Activated CD8-positive, alpha-beta memory T cell treated with anti-CD3 and anti-CD28 coated beads for 36 hours (primary cell): ENCODE measurements around the gene CCDC178. TPM values are rescaled to one million over a fixed set of nuclear protein-coding genes. Genes with fewer than 3 reads are reported as not detected.

Source experiments
- CTCF ChIA-PET: fragments of 350-600 bp; sonication (Branson Sonifier 250); formaldehyde crosslinking; loops from one replicate; lab custom pipeline; 2021; ENCODE audit warnings: antibody characterized with exemption; lab: Charles Lee
- POLR2A ChIA-PET: fragments of 350-600 bp; sonication (Branson Sonifier 250); formaldehyde crosslinking; loops from one replicate; lab custom pipeline; 2021; ENCODE audit warnings: antibody characterized with exemption; lab: Charles Lee
- total RNA-seq, 2 experiments: library from RNA; stranded (reverse); gene quantifications; one replicate each; pipeline ENCODE4 v1.2.3, GENCODE V29; 2021

The CCDC178 gene
- total RNA-seq, 2 experiments from 2014 or later = not detected

DNA sequence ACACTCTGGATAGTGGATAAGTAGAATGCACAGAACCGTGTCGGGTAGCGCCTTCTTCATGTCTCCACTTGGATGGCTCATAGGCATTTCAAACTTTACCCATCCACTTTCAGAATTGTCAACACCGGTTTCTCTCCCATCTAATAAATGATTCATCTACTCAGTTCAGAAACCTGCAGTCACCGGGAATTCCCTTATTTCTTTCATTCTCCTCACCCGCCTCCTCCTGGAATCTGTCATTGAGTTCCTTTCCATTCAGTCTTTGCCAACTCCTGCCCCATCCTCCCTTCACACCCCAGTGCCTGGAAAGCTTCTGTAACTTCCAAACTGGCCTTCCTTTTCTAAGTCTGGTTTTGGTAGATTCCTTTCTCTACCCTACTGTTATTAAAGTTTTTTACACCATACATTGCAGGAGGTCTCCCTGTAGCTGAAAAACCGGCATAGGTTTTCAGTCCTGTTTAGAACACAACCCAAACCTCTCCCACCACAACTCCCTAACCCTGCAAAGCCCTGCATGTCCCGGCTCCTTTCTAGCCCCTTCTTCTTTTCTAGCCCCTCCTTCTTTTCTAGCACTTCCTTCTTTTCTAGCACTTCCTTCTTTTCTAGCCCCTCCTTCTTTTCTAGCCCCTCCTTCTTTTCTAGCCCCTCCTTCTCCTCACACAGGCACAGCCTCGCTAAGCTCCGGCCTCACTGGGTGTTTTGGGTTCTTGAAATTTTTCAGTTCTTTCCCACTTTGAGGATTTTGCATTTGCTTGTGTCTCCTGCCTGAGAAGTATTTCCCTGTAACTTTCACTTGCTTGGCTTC, 533.8 kb downstream of the CCDC178 start:
- POLR2A ChIA-PET = no interaction called here
- CTCF ChIA-PET = no interaction called here

DNA sequence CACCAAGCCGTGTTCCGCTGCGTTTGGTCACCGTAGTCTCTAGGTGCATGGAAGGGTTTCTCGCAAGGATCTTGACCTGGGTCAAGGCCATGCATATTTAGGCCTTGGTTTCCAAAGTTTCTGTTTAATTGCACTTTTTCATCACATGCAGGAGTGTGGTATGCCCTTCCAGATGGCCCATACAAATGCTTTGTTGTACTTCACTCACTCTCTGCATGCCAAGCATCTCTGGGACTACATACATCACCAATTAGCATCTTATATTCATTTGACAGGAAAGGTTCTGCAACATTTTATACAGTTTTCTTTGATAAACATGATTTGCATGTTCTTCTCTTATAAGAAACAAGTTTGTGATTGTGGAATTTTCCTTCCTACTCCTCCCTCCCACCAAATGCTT, 534.9 kb downstream of the CCDC178 start:
- CTCF ChIA-PET = no interaction called here
- POLR2A ChIA-PET = no interaction called here

DNA sequence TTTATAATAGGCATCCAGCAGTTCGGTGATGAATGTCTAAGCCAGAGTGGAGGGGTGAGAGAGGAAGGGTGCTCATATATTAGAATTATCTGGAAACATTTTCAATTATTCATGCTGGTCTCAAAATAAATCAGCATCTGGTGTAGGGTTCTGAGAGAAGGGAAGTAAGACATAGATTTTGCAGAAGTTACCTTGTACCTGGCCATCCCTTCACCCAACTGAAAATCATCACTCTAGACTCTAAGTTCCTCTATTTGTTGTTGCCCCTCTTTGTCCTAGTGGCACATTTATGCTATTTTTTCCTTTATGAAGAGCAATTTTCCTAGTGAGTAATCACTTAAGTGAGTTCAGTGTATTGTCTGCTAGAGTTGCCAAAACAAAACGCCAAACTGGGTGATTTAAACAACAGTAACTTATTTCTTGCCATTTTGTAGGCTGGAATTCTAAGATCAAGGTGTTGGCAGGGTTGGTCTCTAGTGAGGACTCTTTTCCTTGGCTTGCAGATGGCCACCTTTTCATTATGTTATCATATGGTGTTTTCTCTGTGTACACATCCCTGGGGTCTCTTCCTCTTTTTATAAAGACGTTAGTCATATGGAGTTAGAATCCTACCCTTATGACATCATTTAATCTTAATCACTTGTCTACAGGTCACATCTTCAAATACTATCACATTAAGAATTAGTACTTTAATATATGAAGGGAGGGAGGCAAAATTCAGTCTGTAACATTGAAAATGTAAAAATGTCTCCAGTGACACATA, 537.8 kb downstream of the CCDC178 start:
- CTCF ChIA-PET = no interaction called here
- POLR2A ChIA-PET = no interaction called here

DNA sequence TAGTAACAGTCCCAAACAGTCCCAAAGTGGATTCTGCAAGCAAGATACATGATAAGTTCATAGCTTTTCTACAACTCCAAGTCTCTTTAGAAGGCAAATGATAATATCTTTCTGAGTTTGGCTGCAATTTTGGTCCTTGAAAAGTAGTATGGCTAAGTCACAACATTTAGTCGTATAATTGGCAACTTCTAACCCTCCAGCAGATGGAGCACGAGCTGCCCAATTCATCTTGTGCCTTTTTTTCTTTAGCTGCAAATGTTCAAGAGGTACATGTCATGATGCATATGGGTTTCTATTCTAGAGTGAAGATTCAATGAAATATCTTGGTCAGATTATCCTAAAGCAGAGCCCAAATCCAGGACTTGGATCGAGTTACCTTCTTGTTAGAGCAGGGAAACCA, 540.7 kb downstream of the CCDC178 start:
- POLR2A ChIA-PET = no interaction called here
- CTCF ChIA-PET = no interaction called here

- CTCF ChIA-PET = no interaction called here
- POLR2A ChIA-PET = no interaction called here
Observed at GRCh38 chr18:32896776-32897547, 543.6 kb downstream of the CCDC178 start.

DNA sequence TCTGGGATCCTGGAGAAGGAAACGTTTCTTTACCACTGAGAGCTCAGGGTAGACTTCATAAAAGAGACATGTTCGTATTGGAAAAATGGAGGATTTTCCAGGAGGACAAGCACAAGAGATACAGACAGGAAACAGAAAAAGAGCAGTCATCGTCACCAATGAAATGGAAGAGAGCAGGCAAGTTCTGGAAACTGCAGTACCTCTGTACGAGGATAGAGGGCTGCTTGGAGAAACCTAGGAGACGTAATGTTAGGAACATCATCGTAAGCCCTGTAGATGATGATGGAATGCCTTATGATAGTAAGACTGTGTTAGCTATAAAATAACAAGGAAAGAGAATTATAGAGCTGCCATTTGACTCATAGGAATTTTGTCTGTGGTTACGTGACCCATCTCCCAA, 546.6 kb downstream of the CCDC178 start:
- CTCF ChIA-PET = no interaction called here
- POLR2A ChIA-PET = no interaction called here

DNA sequence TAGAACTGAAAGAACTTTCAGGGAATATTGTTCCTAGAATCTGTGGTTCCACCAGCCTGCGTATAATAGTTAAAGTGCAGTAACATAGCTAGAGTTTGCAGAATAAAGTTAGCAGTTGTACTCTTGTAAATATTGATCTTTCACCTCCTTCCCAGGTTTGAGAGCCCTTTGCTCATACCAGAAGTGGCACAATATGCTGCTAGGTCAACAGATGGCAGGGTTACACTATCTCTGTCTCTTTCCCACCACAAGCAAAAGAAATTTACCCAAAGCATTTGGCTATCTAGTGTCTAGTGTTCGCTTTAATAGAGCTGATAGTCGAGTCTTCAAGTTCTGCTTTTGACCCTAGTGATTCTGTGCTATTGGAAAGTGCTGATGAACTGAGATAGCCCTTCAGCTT, 548.7 kb downstream of the CCDC178 start:
- ChIA-PET POLR2A (no interaction called here), CTCF (no interaction called here)

DNA sequence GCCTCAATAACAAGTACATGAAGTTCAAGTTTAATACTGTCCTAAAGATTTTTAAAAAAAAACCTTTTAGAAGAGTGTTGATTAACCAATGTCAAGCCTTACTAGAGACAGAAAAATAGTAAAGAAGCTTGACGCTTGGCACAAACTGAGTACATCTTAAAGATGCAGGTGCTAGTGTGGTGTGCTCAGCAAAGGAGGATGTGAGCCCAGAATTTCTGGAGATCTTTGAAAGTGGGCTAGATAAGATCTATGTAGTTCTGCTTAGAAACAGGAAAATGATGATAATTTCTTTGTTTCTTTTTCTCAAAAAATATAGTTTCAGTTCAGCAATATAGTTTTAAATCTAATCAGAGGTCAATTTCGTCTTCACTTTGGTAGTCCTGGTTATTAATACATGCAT, 549.4 kb downstream of the CCDC178 start:
- POLR2A ChIA-PET = no interaction called here
- CTCF ChIA-PET = no interaction called here

DNA sequence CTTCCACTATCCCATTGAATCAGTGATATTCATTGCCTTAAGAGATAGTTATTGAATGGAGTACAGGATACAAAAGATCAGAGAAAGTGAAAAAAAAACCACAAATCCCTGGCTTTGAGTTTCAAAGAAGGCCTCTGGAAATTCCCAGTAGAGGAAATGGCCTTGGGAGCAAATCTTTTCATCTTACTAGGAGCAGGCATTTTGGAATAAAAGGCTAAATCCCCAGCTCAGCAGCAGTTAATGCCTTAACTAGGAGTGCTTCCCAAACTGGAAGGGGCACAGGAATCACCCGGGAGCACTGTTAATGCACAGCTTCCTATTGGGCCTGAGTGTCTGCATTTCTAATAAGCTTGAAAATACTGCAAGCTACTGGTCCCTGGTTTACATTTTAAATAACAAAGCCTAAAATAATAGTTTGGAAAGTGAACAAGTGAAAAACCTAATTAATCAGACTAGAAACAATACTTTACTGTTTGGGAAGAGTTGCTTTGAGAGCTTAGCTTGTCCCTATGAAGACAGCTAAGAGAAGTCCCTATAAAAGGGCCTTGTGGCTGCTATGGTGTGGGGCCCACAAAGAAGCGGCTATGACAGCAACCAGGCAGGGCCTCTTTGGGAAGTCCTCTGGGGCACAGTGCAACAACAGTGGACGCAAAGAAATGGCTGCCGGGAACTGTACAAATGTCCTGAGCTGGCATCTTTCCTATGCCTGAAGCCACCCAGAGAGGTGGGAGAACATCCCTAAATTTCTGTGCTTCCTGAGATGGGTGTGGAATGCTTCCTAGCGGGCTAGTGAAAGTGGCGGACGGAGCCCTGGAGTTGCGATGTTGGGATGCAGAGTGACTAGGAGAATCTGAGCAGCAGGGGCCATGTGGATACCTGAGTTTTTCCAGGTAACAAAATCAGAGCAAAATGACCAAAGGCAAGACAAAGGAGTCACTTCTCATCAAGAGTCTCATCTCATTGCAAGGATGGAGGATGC, 550.6 kb downstream of the CCDC178 start:
- POLR2A ChIA-PET = no interaction called here
- CTCF ChIA-PET = no interaction called here

- ChIA-PET POLR2A (no interaction called here), CTCF (no interaction called here)
Observed at GRCh38 chr18:32888306-32888705, 552.2 kb downstream of the CCDC178 start.

Other genes with a start within 250 kb of the CCDC178 start
- gene ASXL3, start 137.5 kb upstream of the CCDC178 start, total RNA-seq = not detected